HEK293 (cell line): Measurements from ENCODE around the gene RTKN.

Experiments
- GLI2 ChIP-seq: fragments of 450-650 bp; formaldehyde crosslinking; IDR thresholded peaks from 2 replicates; pipeline ENCODE4; 2017; ENCODE audit warnings: missing biosample characterization, missing genetic modification characterization, low read depth, borderline replicate concordance
- GLIS1 ChIP-seq: fragments of 450-650 bp; formaldehyde crosslinking; IDR thresholded peaks from 2 replicates; pipeline ENCODE4 v1.5.1; 2016; ENCODE audit warnings: missing biosample characterization, missing genetic modification characterization
- HIC1 ChIP-seq: fragments of 450-650 bp; formaldehyde crosslinking; IDR thresholded peaks from 2 replicates; pipeline ENCODE4 v1.5.1; 2016; ENCODE audit warnings: missing biosample characterization, missing genetic modification characterization
- KLF1 ChIP-seq: fragments of 450-650 bp; formaldehyde crosslinking; IDR thresholded peaks from 2 replicates; pipeline ENCODE4 v1.5.1; 2016; ENCODE audit warnings: missing biosample characterization, missing genetic modification characterization
- KLF10 ChIP-seq: fragments of 450-650 bp; IDR thresholded peaks from 2 replicates; pipeline ENCODE4 v1.5.1; 2018; ENCODE audit warnings: missing biosample characterization, mild to moderate bottlenecking, missing genetic modification characterization
- KLF7 ChIP-seq: fragments of 450-650 bp; formaldehyde crosslinking; IDR thresholded peaks from 2 replicates; pipeline ENCODE4 v1.5.1; 2016; ENCODE audit warnings: missing biosample characterization, missing genetic modification characterization, borderline replicate concordance
- OSR2 ChIP-seq: fragments of 450-650 bp; formaldehyde crosslinking; IDR thresholded peaks from 2 replicates; pipeline ENCODE4 v1.5.1; 2016; ENCODE audit warnings: missing biosample characterization, missing genetic modification characterization
- SP3 ChIP-seq: fragments of 450-650 bp; formaldehyde crosslinking; IDR thresholded peaks from 2 replicates; pipeline ENCODE4 v1.5.1; 2016; ENCODE audit warnings: missing biosample characterization, missing genetic modification characterization
- WT1 ChIP-seq: fragments of 450-650 bp; formaldehyde crosslinking; IDR thresholded peaks from 2 replicates; pipeline ENCODE4 v1.5.1; 2016; ENCODE audit warnings: missing biosample characterization, missing genetic modification characterization
- YY2 ChIP-seq: fragments of 450-650 bp; formaldehyde crosslinking; IDR thresholded peaks from 2 replicates; pipeline ENCODE4 v1.5.1; 2016; ENCODE audit warnings: missing biosample characterization, missing genetic modification characterization
- ZBTB21 ChIP-seq: fragments of 450-650 bp; formaldehyde crosslinking; IDR thresholded peaks from 2 replicates; pipeline ENCODE4 v1.5.1; 2017; ENCODE audit warnings: missing biosample characterization, missing genetic modification characterization
- ZBTB8A ChIP-seq: fragments of 450-650 bp; formaldehyde crosslinking; IDR thresholded peaks from 2 replicates; pipeline ENCODE4 v1.5.1; 2016; ENCODE audit warnings: missing biosample characterization, missing genetic modification characterization
- ZEB2 ChIP-seq: fragments of 450-650 bp; formaldehyde crosslinking; IDR thresholded peaks from 2 replicates; pipeline ENCODE4 v1.5.1; 2016; ENCODE audit warnings: missing biosample characterization, missing genetic modification characterization
- ZFP37 ChIP-seq: fragments of 450-650 bp; formaldehyde crosslinking; IDR thresholded peaks from 2 replicates; pipeline ENCODE4 v1.5.1; 2016; ENCODE audit warnings: missing biosample characterization, missing genetic modification characterization
- ZIC2 ChIP-seq: fragments of 450-650 bp; formaldehyde crosslinking; IDR thresholded peaks from 2 replicates; pipeline ENCODE4 v1.5.1; 2016; ENCODE audit warnings: missing biosample characterization, missing genetic modification characterization
- ZNF169 ChIP-seq: fragments of 450-650 bp; formaldehyde crosslinking; IDR thresholded peaks from 2 replicates; pipeline ENCODE4 v1.5.1; 2016; ENCODE audit warnings: missing biosample characterization, missing genetic modification characterization
- ZNF24 ChIP-seq: fragments of 450-650 bp; formaldehyde crosslinking; IDR thresholded peaks from 2 replicates; pipeline ENCODE4 v1.5.1; 2016; ENCODE audit warnings: missing biosample characterization, missing genetic modification characterization
- ZNF341 ChIP-seq: fragments of 450-650 bp; formaldehyde crosslinking; IDR thresholded peaks from 2 replicates; pipeline ENCODE4; 2016; ENCODE audit warnings: low read depth, missing biosample characterization, missing genetic modification characterization
- ZNF37A ChIP-seq: fragments of 450-650 bp; IDR thresholded peaks from 2 replicates; pipeline ENCODE4 v1.5.1; 2018; ENCODE audit warnings: missing biosample characterization, missing genetic modification characterization
- ZNF423 ChIP-seq: fragments of 450-650 bp; formaldehyde crosslinking; IDR thresholded peaks from 2 replicates; pipeline ENCODE4 v1.5.1; 2016; ENCODE audit warnings: missing biosample characterization, missing genetic modification characterization
- ZNF548 ChIP-seq: fragments of 450-650 bp; formaldehyde crosslinking; IDR thresholded peaks from 2 replicates; pipeline ENCODE4 v1.5.1; 2016; ENCODE audit warnings: missing biosample characterization, missing genetic modification characterization
- ZNF549 ChIP-seq: fragments of 450-650 bp; IDR thresholded peaks from 2 replicates; pipeline ENCODE4 v1.5.1; 2018; ENCODE audit warnings: missing biosample characterization, missing genetic modification characterization, mild to moderate bottlenecking, inconsistent platforms, moderate library complexity
- ZNF561 ChIP-seq: fragments of 450-650 bp; IDR thresholded peaks from 2 replicates; pipeline ENCODE4 v1.5.1; 2018; ENCODE audit warnings: missing biosample characterization, missing genetic modification characterization, borderline replicate concordance
- ZNF600 ChIP-seq: fragments of 450-650 bp; formaldehyde crosslinking; IDR thresholded peaks from 2 replicates; pipeline ENCODE4 v1.5.1; 2016; ENCODE audit warnings: missing biosample characterization, missing genetic modification characterization
- ZNF621 ChIP-seq: fragments of 450-650 bp; formaldehyde crosslinking; IDR thresholded peaks from 2 replicates; pipeline ENCODE4 v1.5.1; 2017; ENCODE audit warnings: missing biosample characterization, missing genetic modification characterization
- ZNF623 ChIP-seq: fragments of 450-650 bp; formaldehyde crosslinking; IDR thresholded peaks from 2 replicates; pipeline ENCODE4 v1.5.1; 2016; ENCODE audit warnings: missing biosample characterization, missing genetic modification characterization
- ZNF660 ChIP-seq: fragments of 450-650 bp; IDR thresholded peaks from 2 replicates; pipeline ENCODE4 v1.5.1; 2018; ENCODE audit warnings: missing biosample characterization, mild to moderate bottlenecking, missing genetic modification characterization
- ZNF76 ChIP-seq: fragments of 450-650 bp; formaldehyde crosslinking; IDR thresholded peaks from 2 replicates; pipeline ENCODE4; 2016; ENCODE audit warnings: low read depth, missing biosample characterization, missing genetic modification characterization, borderline replicate concordance
- ZNF830 ChIP-seq: fragments of 450-650 bp; IDR thresholded peaks from 2 replicates; pipeline ENCODE4 v1.5.0; 2018; ENCODE audit warnings: missing biosample characterization, missing genetic modification characterization, low read depth, mild to moderate bottlenecking, moderate library complexity
- TF ChIP-seq, protein P1 (sequence below): fragments of 450-650 bp; formaldehyde crosslinking; IDR thresholded peaks from 2 replicates; pipeline ENCODE4 v1.5.1; 2017; ENCODE audit warnings: missing biosample characterization, missing genetic modification characterization
- TF ChIP-seq, protein P2 (sequence below): fragments of 450-650 bp; formaldehyde crosslinking; IDR thresholded peaks from 2 replicates; pipeline ENCODE4 v1.5.1; 2017; ENCODE audit warnings: missing biosample characterization, missing genetic modification characterization

The RTKN gene

GRCh38 chr2:74457549-74458131 is 15.9 kb upstream of the RTKN start (continued):
- TF ChIP-seq HIC1 (tag by site-specific recombination): no peak
- no peak for TF ChIP-seq ZNF549 (tag by site-specific recombination)
- no peak for TF ChIP-seq ZNF548 (tag by site-specific recombination)
- peak; percentile 42; the same call in 1 of the 2 replicates for TF ChIP-seq KLF10 (tag by site-specific recombination)
- no peak for TF ChIP-seq ZNF169
- peak; percentile 85 for TF ChIP-seq ZNF341 (tag by site-specific recombination)
- TF ChIP-seq ZBTB21 (tag by site-specific recombination): peak; percentile 86
- TF ChIP-seq ZBTB8A: 0 out of 2 replicates have a peak, but pooled peaks have one; percentile 33
- TF ChIP-seq OSR2 (tag by site-specific recombination): peak; percentile 26; the same call in 1 of the 2 replicates
- peak; percentile 78; the same call in 1 of the 2 replicates for TF ChIP-seq ZNF561 (tag by site-specific recombination)
- peak; percentile 52 for TF ChIP-seq GLIS1 (tag by site-specific recombination)
- TF ChIP-seq ZNF623: no peak
- TF ChIP-seq ZEB2 (tag by site-specific recombination): peak; percentile 84
- TF ChIP-seq ZNF24: no peak
- no peak for TF ChIP-seq YY2 (tag by site-specific recombination)
- TF ChIP-seq GLI2 (tag by site-specific recombination): no peak
- TF ChIP-seq ZNF600 (tag by site-specific recombination): peak; percentile 75
- peak; percentile 38; the same call in 1 of the 2 replicates for TF ChIP-seq KLF1
- TF ChIP-seq WT1 (tag by site-specific recombination): peak; percentile 34; the same call in 1 of the 2 replicates
- peak; percentile 52; the same call in 1 of the 2 replicates for TF ChIP-seq ZIC2 (tag by site-specific recombination)
- TF ChIP-seq, protein P1, sequence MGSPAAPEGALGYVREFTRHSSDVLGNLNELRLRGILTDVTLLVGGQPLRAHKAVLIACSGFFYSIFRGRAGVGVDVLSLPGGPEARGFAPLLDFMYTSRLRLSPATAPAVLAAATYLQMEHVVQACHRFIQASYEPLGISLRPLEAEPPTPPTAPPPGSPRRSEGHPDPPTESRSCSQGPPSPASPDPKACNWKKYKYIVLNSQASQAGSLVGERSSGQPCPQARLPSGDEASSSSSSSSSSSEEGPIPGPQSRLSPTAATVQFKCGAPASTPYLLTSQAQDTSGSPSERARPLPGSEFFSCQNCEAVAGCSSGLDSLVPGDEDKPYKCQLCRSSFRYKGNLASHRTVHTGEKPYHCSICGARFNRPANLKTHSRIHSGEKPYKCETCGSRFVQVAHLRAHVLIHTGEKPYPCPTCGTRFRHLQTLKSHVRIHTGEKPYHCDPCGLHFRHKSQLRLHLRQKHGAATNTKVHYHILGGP (tag by site-specific recombination): no peak
- peak; percentile 36 for TF ChIP-seq SP3 (tag by site-specific recombination)
- TF ChIP-seq, protein P2, sequence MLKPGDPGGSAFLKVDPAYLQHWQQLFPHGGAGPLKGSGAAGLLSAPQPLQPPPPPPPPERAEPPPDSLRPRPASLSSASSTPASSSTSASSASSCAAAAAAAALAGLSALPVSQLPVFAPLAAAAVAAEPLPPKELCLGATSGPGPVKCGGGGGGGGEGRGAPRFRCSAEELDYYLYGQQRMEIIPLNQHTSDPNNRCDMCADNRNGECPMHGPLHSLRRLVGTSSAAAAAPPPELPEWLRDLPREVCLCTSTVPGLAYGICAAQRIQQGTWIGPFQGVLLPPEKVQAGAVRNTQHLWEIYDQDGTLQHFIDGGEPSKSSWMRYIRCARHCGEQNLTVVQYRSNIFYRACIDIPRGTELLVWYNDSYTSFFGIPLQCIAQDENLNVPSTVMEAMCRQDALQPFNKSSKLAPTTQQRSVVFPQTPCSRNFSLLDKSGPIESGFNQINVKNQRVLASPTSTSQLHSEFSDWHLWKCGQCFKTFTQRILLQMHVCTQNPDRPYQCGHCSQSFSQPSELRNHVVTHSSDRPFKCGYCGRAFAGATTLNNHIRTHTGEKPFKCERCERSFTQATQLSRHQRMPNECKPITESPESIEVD (tag by site-specific recombination): no peak
- TF ChIP-seq ZFP37 (tag by site-specific recombination): peak; percentile 68; the same call in 1 of the 2 replicates
- 0 out of 2 replicates have a peak, but pooled peaks have one; percentile 49 for TF ChIP-seq ZNF423
- TF ChIP-seq ZNF830 (tag by site-specific recombination): no peak
- no peak for TF ChIP-seq ZNF621 (tag by site-specific recombination)
- TF ChIP-seq ZNF76 (tag by site-specific recombination): peak; percentile 58; the same call in 1 of the 2 replicates
- TF ChIP-seq KLF7 (tag by site-specific recombination): no peak; the same call in 1 of the 2 replicates
- no peak for TF ChIP-seq ZNF37A (tag by site-specific recombination)
- TF ChIP-seq ZNF660 (tag by site-specific recombination): no peak
